Hepatocyte (in vitro differentiated cells): ENCODE measurements around the gene COL7A1.

ENCODE experiments used
- CTCF ChIP-seq: fragments of 200-600 bp; sonication (generic); IDR thresholded peaks from 2 replicates; pipeline ENCODE4 v1.5.1; 2016; ENCODE audit warnings: antibody characterized with exemption, mild to moderate bottlenecking; ENCODE audit not compliant: poor library complexity
- EZH2 ChIP-seq: fragments of 200-600 bp; sonication (generic); IDR thresholded peaks from 2 replicates; pipeline ENCODE4 v1.6.1; 2016; ENCODE audit warnings: antibody characterized with exemption, mild to moderate bottlenecking, borderline replicate concordance

- no peak for TF ChIP-seq CTCF
- no peak for TF ChIP-seq EZH2
Measured at GRCh38 chr3:48601622-48601994, 6.5 kb upstream of the COL7A1 start.
